HG03558 (cell line): ENCODE data around the gene KCNAB1.

Experiments
- ATAC-seq: cut with Tn5 transposase; IDR thresholded peaks from one replicate; pipeline ENCODE4 v1.9.1; 2021; ENCODE audit warnings: moderate number of reproducible peaks; ENCODE audit not compliant: unreplicated experiment; ENCODE audit errors: extremely low read depth

Gene KCNAB1

DNA sequence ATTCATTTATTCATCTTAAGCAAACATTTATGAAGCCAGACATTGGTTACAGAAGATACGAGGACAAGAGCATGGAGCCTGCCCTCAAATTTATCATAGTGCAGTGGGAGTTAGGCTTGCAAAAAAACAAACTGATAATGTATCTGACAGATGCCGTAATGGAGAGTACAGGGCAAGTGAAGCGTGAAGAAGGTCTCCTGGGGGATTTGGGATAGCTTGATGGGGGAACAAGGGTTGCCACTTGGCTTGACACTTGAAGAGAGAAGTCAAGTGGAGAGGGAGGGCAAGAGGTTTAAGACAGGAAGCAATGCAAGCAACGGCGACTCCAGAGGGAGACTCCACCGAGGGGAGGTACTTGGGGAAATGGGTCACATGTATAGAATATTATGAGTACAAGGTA is 305.3 kb downstream of the KCNAB1 start:
- ATAC-seq: no peak

DNA sequence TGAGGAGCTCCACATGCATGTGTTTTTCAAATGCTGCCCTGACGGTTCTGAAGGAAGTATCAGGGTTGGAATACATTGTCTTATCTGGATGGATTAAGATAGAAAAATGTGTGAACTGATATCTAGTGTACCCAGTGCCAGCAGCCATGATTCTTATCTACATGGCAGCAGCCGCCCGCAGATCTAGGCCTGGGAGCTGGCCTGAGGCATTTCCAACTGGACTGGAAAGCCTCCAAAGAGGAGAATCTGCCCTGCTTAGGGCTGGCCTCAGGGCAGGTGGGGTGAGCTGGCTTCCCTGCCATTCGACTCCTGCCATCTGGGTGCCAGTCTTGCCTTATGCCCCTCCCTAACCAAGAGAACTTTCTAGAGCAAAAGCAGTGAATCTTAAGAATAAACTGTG is 308.7 kb downstream of the KCNAB1 start:
- no peak for ATAC-seq

DNA sequence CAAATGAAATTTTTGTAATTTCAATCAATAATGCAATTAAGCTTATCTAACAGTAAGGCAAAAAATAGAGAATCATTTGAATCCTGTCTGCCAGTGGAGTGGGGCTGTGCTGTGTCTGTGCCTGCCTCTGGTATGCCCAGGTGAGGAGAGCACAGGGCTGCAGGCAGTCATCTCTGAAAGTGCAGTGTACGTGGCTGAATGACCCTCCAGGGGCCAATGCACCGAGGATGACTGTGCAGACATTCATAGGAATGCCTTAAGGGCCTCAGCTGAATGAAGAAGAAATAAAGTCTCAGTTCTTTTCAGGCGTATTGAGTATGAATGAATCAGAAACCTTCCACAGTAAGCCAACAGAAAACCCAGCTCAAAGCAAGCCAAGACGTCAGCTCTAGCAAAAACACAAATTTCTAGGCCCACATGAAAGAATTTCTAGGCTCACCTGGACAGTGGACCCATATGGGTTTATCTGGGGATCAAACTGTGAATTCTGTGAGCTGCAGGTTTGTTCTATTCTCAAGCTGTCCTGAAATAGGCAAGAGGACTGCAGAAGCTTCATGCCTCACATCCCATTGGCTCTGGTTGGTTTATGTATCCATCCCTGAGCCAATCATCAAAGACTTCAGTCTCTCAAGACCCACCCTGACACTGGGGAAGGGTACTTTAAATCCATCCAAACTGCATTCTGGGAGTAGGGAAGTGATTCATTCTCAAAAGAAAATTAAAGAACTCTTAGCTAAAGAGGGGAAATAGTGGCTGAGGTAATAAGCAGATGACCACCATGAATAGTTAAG is 311.2 kb downstream of the KCNAB1 start:
- ATAC-seq: no peak

DNA sequence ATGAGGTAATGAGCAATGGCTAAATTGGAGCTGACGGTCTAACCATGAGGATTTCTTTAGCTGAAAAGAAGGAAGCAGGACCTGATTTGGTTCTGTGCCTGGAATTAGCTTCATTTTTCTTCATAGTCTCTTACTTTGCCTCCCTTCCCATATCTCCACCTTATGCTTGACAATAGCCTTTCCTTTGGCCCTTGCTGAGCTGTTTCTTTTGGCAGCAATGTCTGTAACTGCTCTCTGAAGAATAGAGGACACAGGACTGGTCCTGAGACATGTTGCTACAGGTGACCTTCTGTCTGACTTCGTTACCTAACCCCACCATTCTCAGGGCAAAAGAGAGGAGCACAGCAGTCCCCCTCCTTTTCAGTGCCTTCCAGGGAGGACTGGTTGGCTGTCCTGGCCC is 312.2 kb downstream of the KCNAB1 start:
- no peak for ATAC-seq

DNA sequence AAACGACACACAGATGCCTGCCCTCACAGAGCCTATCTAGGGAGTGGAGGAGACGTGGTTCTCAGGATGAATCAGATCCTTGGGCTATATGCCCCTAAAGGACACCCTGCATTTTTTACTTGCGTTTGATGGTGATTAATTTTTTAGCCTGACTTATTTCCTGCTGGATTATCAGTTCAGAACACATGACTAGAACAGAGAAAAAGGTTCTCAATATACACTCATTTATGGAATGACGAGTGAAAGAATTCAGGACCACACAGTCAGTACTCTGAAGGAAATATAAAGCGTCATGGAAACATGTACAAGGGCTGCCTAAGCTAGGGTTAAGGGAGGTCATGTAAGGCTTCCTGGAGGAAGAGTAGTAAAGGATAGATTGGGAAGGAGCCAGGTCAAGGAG is 312.8 kb downstream of the KCNAB1 start:
- ATAC-seq: no peak

DNA sequence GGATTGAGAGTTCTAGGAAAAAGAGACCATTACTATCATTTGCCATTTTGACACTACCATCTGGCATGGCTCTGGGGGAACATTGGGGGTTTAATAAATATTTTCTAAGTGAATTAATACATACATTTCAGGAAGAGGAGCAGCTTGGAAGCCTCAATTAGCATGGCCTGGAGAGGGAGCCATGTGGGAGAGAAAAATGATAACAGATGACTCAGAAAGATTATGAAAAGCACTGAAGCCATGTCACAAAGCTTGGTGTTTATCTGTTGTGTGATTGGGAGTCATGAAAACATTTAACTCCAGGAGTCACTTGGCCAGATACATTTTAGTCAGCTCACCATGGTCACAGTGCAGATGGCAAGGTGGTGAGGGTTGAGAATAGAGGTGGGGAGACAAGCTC is 313.5 kb downstream of the KCNAB1 start:
- ATAC-seq: no peak

DNA sequence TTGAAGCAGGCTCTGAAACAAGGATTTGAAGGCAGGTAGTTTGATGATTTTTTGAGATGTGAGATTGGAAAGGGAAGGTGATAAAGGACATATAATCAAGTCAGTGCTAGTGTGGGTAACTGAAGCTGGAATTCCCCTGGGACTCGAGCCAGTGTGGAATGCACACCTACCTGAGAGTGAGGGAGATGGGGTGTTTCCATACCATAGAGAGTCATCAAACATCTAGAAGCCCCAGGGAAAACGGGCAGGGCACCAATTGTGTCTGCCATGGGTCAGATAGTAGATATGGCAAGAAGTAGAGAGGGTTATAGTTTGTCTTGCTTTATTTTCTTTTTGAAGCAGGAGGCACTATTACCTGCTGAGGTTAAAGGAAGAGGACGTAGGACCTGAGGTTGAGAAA is 314.5 kb downstream of the KCNAB1 start:
- no peak for ATAC-seq

DNA sequence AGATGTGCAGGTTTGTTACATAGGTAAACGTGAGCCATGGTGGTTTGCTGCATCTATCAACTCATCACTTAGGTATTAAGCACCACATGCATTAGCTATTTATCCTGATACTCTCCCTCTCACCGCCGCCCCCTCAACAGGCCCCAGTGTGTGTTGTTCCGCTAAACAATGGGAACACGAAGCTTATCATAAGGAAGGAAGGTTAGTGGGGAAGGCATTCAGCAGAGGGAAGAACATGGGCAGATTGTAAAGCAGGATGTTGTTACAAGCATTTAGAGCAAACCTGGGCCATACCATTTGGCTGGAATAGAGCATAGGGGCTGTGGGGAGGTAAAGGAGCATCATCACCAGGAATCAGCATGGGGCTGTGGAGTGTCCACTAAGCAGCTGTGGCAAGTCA is 322.7 kb downstream of the KCNAB1 start:
- no peak for ATAC-seq

DNA sequence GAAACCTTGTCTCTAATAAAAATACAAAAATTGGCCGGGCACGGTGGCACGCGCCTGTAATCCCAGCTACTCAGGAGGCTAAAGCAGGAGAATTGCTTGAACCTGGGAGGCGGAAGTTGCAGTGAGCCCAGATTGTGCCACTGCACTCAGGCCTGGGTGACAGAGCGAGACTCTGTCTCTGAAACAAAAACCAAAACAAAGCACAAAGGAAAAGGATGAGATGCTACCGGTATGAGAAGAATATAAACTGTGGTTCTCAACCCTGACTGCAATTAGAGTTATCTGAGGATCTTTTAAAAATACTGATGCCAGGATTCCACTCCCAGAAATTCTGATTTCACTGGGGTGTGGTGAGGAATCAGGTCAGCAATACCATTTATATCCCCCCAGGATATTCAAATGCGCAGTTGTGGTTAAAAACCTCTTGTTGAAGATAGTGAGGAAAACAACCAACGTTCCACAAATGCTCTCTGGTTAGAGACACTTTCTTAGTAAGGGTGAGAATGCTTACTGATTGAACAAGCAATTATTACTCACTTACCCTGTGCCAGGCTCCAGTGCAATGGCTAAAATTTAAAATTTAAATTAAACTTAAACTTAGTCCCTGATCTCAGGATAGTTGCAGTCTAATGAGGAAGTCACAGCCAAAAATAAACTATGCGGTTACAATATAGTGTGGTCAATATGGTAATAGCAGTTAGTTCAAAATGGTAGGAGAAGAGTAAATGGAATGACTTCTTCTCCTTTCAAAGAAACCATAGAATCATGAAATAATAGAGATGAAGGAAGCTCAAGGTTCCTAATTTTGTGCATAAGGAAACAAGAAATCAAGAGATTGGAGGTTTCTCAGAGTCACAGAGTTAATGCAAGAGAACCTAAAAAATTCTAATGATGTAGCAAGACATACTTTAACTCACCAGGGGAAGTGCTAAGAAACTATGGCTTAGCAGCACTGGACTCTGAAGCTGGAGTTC is 325.0 kb downstream of the KCNAB1 start:
- ATAC-seq: no peak

DNA sequence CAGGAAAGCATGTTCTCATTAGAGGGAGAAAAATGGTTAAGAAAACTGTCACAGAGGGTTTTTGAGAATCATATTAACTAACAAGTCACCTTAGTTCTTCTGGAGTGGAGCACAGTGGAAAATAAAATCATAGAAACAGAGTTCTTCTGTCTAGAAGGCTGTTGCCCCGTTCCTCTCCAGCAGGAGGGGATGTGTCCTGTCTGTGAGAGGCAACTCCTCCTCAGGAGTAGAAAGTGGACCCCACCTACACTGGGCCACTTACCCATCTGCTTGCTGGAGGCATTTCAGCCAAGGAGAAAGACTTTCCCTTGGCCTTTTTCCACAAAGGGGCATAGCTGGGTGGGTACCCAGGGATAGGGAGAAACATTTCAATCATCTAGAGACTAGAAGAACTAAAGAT is 327.9 kb downstream of the KCNAB1 start:
- peak; percentile 57 for ATAC-seq

DNA sequence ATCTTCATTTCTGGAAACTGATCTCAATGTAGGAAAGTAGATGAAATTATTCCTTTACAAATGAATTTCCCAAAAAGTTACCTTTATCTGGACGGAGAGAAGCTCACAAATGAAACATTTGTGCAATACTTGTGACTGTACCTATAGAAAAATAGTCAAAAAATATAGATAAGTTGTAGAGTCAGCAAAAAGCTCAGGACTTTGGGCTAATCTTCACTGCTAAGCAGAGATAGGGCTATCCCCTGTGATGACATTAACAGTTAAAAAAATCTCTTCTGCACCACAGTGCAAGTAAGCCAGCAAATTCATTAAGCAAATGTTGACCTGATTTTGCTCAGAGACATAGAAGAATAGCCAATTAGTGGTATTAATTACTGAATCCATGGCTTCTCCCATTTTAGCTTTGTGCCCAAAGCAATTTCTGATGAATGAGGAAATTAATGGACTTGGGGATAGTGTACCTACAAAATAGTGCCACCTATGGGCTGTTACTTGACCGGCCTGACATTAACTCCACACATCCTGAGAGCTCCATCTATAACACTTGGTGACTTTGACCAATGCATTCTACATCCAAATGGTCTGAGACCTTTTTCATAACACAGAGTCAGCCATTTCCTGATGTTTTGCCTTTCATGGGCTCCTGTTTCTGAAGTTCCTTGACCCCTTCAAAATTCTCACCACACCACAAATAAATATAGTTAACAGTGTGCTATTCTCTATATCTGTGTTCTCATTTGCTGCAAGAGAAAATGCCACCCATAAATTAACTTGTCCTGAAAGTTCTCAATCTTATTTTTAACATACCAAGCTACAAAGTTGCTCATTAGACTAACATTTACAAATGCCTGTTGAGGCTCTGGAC is 329.6 kb downstream of the KCNAB1 start:
- no peak for ATAC-seq

DNA sequence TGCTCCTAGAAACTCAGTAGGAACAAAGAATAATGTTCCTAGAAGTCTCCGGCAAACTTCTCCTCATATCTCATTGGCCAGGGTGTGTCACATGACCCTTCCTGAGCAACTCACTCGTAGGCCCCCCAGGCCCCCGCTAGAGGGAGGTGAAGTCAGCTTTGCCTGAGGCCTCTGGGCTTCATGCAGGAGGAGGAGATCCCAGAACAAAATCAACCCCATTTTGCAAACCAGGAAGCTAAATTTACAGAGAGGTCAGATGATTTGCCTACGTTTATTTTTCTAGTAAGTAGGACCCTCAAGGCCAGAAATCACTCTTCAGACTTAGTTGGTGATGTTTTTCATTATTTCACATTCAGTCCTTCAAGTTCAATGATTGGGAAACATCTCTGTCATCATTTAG is 335.5 kb downstream of the KCNAB1 start:
- no peak for ATAC-seq

DNA sequence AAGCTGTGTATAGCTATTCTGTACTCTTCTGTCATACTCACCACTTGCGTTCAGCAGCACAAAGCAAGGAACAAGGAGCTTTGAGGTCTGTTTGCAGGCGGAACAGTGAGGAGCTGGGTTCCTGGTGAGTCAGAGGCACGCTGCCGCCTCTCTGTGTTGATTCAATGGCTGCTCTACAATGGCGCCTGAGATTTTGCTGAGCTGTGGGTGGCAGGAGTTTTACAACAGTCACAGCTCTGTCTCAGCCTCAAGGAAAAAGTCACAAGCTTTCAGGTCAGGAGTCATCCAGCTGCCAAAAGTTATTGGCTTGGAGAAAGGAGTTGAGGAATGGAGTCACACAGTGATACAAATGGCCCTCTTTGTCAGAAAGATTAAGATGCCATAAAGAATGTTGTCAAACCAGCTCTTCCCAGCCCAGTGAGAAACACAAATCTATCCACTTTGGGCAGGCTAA is 336.4 kb downstream of the KCNAB1 start:
- no peak for ATAC-seq

DNA sequence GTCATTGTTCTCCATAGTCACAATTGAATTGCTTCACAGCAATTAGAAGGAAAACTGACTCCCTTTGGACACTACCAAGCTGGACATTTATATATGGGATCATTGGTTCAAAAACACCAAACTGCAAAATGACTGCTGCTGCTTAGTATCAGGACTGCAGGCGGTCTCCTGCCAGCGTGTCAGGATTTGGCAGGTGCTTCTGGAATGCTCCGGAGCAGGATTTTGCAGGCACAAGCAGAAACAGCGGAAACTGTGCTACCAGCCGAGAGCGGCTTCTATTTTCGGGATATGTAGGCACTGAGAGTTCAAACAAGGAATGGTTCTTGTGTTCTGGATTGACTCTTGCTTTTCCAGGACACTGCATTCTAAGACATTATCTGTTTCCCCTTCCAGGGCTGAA is 339.1 kb downstream of the KCNAB1 start:
- ATAC-seq: no peak

DNA sequence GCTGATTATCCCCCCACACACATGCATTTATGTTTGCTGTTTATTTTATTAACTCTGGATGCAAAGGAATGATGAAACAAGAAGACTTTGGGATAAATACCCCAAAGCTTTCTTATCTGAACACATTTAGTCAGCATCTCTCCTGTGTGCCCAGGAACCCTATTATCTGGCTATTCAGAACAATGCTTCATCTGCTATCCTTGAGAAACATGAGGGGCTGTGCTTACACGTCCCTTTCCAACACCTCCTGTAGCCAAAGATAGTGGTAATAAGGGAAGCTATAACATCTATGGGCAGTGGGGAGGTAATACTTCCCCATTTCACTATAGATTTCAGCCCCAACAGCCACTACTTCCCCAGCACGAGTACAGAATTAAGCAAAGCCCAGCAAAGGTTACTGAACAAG is 339.8 kb downstream of the KCNAB1 start:
- no peak for ATAC-seq

DNA sequence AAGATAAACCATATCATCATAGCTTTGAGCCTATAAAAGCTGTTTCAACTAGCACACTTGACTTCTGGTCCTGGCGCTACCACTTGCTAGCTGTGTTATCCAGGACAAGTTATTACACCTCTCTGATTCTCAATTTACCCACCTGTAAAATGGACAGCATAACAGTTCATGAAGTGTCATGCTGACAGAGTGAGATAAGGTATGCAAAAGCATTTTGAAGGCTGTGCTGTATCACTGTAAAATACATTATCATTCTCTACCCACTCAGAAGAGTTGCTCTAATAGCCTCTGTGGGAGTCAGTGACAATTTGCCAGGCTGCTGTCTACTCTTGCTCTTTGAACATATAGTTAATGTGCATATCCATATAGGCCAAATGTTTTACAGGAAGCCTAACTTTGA is 341.5 kb downstream of the KCNAB1 start:
- no peak for ATAC-seq

DNA sequence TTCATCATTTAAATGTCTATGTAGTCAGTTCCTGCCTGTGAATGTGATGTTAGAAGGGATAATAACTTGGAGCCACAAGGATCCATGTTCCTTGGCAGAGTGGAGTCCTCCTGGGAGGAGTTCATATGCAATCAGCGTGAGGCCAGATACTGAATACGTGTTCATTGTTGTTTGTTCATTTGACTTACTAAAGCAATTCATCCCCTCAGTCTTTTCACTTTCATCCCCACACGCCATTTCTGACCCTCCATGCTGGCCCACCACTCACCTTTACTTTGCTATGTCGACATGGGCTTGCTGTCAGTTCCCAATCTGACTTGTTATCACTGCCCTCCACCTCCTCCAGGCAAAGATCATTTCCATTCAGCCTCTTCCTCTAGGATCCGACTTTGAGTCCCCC is 342.7 kb downstream of the KCNAB1 start:
- ATAC-seq: no peak

DNA sequence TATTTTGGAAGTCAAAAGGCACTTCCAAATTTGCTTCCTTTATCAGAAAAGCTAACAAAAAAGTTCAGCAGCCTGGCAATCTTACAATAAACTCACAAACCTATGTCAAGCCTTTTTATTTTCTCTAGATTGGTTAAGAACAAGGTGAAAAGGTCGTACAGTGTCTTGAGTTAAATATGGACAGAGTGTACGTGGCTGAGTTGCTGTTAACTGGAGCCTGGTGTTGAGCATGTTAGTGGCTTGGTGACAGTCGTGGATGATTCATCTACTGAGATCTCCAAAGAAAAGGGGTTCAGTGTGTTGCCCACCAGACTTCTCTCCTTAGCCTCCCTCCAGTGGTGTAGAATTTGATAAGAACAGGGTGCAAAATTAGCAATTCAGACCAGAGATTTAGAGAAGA is 344.8 kb downstream of the KCNAB1 start:
- ATAC-seq: no peak

DNA sequence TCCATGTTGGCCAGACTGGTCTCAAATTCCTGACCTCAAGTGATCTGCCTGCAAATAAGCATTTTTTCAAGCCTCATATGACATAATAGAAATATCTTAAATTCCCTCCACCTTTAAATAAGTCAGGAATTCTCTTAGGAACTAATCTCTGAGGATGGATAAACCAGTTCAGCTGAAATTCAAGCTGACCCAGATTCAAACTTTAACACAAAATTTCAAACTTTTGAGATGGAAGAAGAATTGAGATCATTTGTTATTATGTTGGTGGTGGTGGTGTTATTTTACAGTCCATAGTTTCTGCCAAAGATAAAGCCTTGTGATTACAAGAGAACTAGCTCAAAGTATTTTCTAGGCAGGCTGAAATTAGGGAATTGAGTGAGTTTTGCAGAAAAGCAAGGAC is 349.1 kb downstream of the KCNAB1 start:
- no peak for ATAC-seq

DNA sequence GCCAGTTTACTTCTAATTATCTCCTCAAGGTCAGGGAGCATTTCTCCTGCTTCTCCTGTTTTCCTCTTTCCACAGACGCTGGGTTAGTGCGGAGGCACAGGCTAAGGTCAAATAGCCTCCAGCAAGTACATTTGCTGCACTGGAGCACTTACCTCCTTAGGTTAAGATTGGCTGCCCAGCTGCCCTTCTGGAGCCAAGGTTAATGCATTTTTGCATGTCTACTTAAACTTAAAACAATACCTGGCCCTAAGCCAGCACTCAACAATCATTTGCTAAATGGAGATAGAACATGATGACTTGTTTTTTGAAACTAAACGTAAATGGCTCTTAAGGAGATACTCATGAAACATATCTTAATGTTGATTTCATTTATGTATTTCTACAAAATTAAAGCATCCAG is 351.1 kb downstream of the KCNAB1 start:
- no peak for ATAC-seq
